ENCODE data around the gene METAP1D. TPM values are rescaled to one million over a fixed set of nuclear protein-coding genes. Genes with fewer than 3 reads are reported as not detected.

METAP1D gene
- total and polyA plus RNA-seq, 2 donors (not counting 3 experiments of a cell fraction or from before 2014, with no cell fraction given), result 4.2 to 8.1 TPM

GRCh38 chr2:171965661-171966060, 34.1 kb upstream of the METAP1D start:
- H3K9me3 ChIP-seq (replicated peaks; ENCODE audit: control insufficient read depth, insufficient read depth, low read length), result no peaks in the 10 kb centered on the region
- POLR2A ChIA-PET, result no interaction called here
- no peak overlapping the region for H3K4me3 ChIP-seq (replicated peaks in 1 of 3; ENCODE audit: insufficient read depth in 1 of 3, low read depth in 1 of 3, low read length in 3 of 3)
- peaks cover 1% of the 10 kb centered on the region for H3K79me2 ChIP-seq (ENCODE audit: control insufficient read depth, insufficient read depth, low read length)
- no peaks in the 10 kb centered on the region for H3K9me1 ChIP-seq (replicated peaks; ENCODE audit: control insufficient read depth, extremely low read depth, insufficient read depth, low read length)
- H3K9ac ChIP-seq (replicated peaks; ENCODE audit: extremely low read depth, insufficient read depth, low read length), result no peak overlapping the region
- CTCF ChIA-PET, result no interaction called here
- intact Hi-C loops (cut with micrococcal nuclease), result no loop called here
- dilution Hi-C loops (cut with MboI; ENCODE audit: extremely low pct_ligation_motif_present, low sequenced_read_pairs), result no loop called here
- H3K4me2 ChIP-seq (ENCODE audit: insufficient read depth, low read length), result no peak overlapping the region
- TF ChIP-seq POLR2A (IDR thresholded peaks at IDR 0.05; ENCODE audit: low read depth, low read length) (no peak), POLR2AphosphoS5 (IDR thresholded peaks at IDR 0.05; ENCODE audit: insufficient read depth, low read depth, low read length) (no peak), FOS (IDR thresholded peaks at IDR 0.05; ENCODE audit: borderline replicate concordance, insufficient read depth, low read length) (no peak), MYC (IDR thresholded peaks at IDR 0.05; ENCODE audit: low read depth, low read length) (no peak), EZH2 (IDR thresholded peaks at IDR 0.05; ENCODE audit: borderline replicate concordance, low read depth, low read length, severe bottlenecking) (no peak)
- no peaks in the 10 kb centered on the region for H4K20me1 ChIP-seq (replicated peaks; ENCODE audit: control insufficient read depth, extremely low read depth, insufficient read depth, low read length)
- H2AFZ ChIP-seq (ENCODE audit: low read depth, low read length), result no peak overlapping the region
- peaks cover 0 to 12% of the 10 kb centered on the region in 2 experiments for H3K36me3 ChIP-seq (ENCODE audit: control insufficient read depth in 2 of 2, extremely low read depth in 1 of 2, insufficient read depth in 2 of 2, low read length in 2 of 2)
- no peak overlapping the region for H3K27ac ChIP-seq (ENCODE audit: insufficient read depth, low read depth, low read length)
- no peaks in the 10 kb centered on the region for H3K27me3 ChIP-seq (ENCODE audit: control insufficient read depth in 2 of 2, insufficient read depth in 2 of 2, low read length in 2 of 2)
- DNase-seq (ENCODE audit: low read depth, low spot score) (no peak), FAIRE-seq (no peak)
- no TSS peak for BruUV-seq (replicated peaks)
- H3K4me1 ChIP-seq (ENCODE audit: control insufficient read depth, extremely low read depth, insufficient read depth, low read length), result no peaks in the 10 kb centered on the region

- DNase-seq (ENCODE audit: low read depth, low spot score) (no peak), FAIRE-seq (no peak)
- H3K9me3 ChIP-seq (replicated peaks; ENCODE audit: control insufficient read depth, insufficient read depth, low read length), result no peaks in the 10 kb centered on the region
- H3K9ac ChIP-seq (replicated peaks; ENCODE audit: extremely low read depth, insufficient read depth, low read length), result no peak overlapping the region
- H3K36me3 ChIP-seq (ENCODE audit: control insufficient read depth in 2 of 2, extremely low read depth in 1 of 2, insufficient read depth in 2 of 2, low read length in 2 of 2), result peaks cover 0 to 12% of the 10 kb centered on the region in 2 experiments
- BruUV-seq (replicated peaks), result no TSS peak
- TF ChIP-seq MYC (IDR thresholded peaks at IDR 0.05; ENCODE audit: low read depth, low read length), result no peak
- no peak for TF ChIP-seq GATA2 (IDR thresholded peaks at IDR 0.05; ENCODE audit: insufficient read depth, insufficient read length, low read depth, low read length)
- TF ChIP-seq POLR2A (IDR thresholded peaks at IDR 0.05; ENCODE audit: low read depth, low read length), result no peak
- TF ChIP-seq CTCF (IDR thresholded peaks at IDR 0.05; ENCODE audit: extremely low read depth in 1 of 2, insufficient read depth in 1 of 2, low read depth in 1 of 2, low read length in 2 of 2), result no peak
- TF ChIP-seq POLR2AphosphoS5 (IDR thresholded peaks at IDR 0.05; ENCODE audit: insufficient read depth, low read depth, low read length), result no peak
- TF ChIP-seq JUN (IDR thresholded peaks at IDR 0.05; ENCODE audit: borderline replicate concordance, insufficient read depth, insufficient read length, low read depth), result no peak
- TF ChIP-seq MAX (IDR thresholded peaks at IDR 0.05; ENCODE audit: insufficient read depth, insufficient read length), result no peak
- no peak for TF ChIP-seq EZH2 (IDR thresholded peaks at IDR 0.05; ENCODE audit: borderline replicate concordance, low read depth, low read length, severe bottlenecking)
- TF ChIP-seq FOS (IDR thresholded peaks at IDR 0.05; ENCODE audit: borderline replicate concordance, insufficient read depth, low read length), result no peak
- no peak overlapping the region for H2AFZ ChIP-seq (ENCODE audit: low read depth, low read length)
- CTCF ChIA-PET, result no interaction called here
- intact Hi-C loops (cut with micrococcal nuclease) (no loop called here), dilution Hi-C loops (cut with MboI; ENCODE audit: extremely low pct_ligation_motif_present, low sequenced_read_pairs) (no loop called here)
- peaks cover 1% of the 10 kb centered on the region for H3K79me2 ChIP-seq (ENCODE audit: control insufficient read depth, insufficient read depth, low read length)
- no peaks in the 10 kb centered on the region for H3K9me1 ChIP-seq (replicated peaks; ENCODE audit: control insufficient read depth, extremely low read depth, insufficient read depth, low read length)
- H3K4me3 ChIP-seq (replicated peaks in 1 of 3; ENCODE audit: insufficient read depth in 1 of 3, low read depth in 1 of 3, low read length in 3 of 3), result no peak overlapping the region
- H4K20me1 ChIP-seq (replicated peaks; ENCODE audit: control insufficient read depth, extremely low read depth, insufficient read depth, low read length), result no peaks in the 10 kb centered on the region
- H3K27ac ChIP-seq (ENCODE audit: insufficient read depth, low read depth, low read length), result no peak overlapping the region
- no peaks in the 10 kb centered on the region for H3K4me1 ChIP-seq (ENCODE audit: control insufficient read depth, extremely low read depth, insufficient read depth, low read length)
- POLR2A ChIA-PET, result no interaction called here
- no peak overlapping the region for H3K4me2 ChIP-seq (ENCODE audit: insufficient read depth, low read length)
- H3K27me3 ChIP-seq (ENCODE audit: control insufficient read depth in 2 of 2, insufficient read depth in 2 of 2, low read length in 2 of 2), result no peaks in the 10 kb centered on the region
These were observed 33.5 kb upstream of the METAP1D start for GRCh38 chr2:171966235-171966634.

Measured in endothelial cell of umbilical vein (primary cell).